ENCODE measurements around the gene DBP.

Gene DBP

GRCh38 chr19:48607359-48607755 is 29.8 kb downstream of the DBP start:
- in situ Hi-C loops (cut with HindIII; ENCODE audit: low sequenced_read_pairs), result no loop called here
- no peak for TF ChIP-seq CTCF (IDR thresholded peaks at IDR 0.05; ENCODE audit: low read depth, low read length)

GRCh38 chr19:48606463-48607358 is 30.5 kb downstream of the DBP start, which contains the start of gene SPACA4:
TSS of gene SPACA4 (plus strand) at chr19:48606742. CDS start at chr19:48606979, 237 bp downstream.
- TF ChIP-seq CTCF (IDR thresholded peaks at IDR 0.05; ENCODE audit: low read depth, low read length), result no peak
- DNase-seq (ENCODE audit: low read depth, low spot score), result no peak
- no peak within 1 kb of the TSS for H3K4me3 ChIP-seq (ENCODE audit: low read depth, low read length)
- in situ Hi-C loops (cut with HindIII; ENCODE audit: low sequenced_read_pairs), result no loop called here

More at GRCh38 chr19:48607359-48607755, 29.8 kb downstream of the DBP start:
- no peak for DNase-seq (ENCODE audit: low read depth, low spot score)
- no peak overlapping the region for H3K4me3 ChIP-seq (ENCODE audit: low read depth, low read length)

- no peak for DNase-seq (ENCODE audit: low read depth, low spot score)
- in situ Hi-C loops (cut with HindIII; ENCODE audit: low sequenced_read_pairs), result no loop called here
- no peak for TF ChIP-seq CTCF (IDR thresholded peaks at IDR 0.05; ENCODE audit: low read depth, low read length)
- no peak overlapping the region for H3K4me3 ChIP-seq (ENCODE audit: low read depth, low read length)
Observed at GRCh38 chr19:48603850-48604249, 33.3 kb downstream of the DBP start.

GRCh38 chr19:48603449-48603848 is 33.7 kb downstream of the DBP start:
- no peak overlapping the region for H3K4me3 ChIP-seq (ENCODE audit: low read depth, low read length)
- in situ Hi-C loops (cut with HindIII; ENCODE audit: low sequenced_read_pairs), result no loop called here
- TF ChIP-seq CTCF (IDR thresholded peaks at IDR 0.05; ENCODE audit: low read depth, low read length), result no peak
- DNase-seq (ENCODE audit: low read depth, low spot score), result no peak

- DNase-seq (ENCODE audit: low read depth, low spot score), result no peak
- in situ Hi-C loops (cut with HindIII; ENCODE audit: low sequenced_read_pairs), result no loop called here
- no peak overlapping the region for H3K4me3 ChIP-seq (ENCODE audit: low read depth, low read length)
- TF ChIP-seq CTCF (IDR thresholded peaks at IDR 0.05; ENCODE audit: low read depth, low read length), result no peak
Observed at GRCh38 chr19:48603001-48603400, 34.2 kb downstream of the DBP start.

- TF ChIP-seq CTCF (IDR thresholded peaks at IDR 0.05; ENCODE audit: low read depth, low read length), result no peak
- in situ Hi-C loops (cut with HindIII; ENCODE audit: low sequenced_read_pairs), result no loop called here
- no peak overlapping the region for H3K4me3 ChIP-seq (ENCODE audit: low read depth, low read length)
- no peak for DNase-seq (ENCODE audit: low read depth, low spot score)
Observed at GRCh38 chr19:48600679-48601417, 36.3 kb downstream of the DBP start.

Data from astrocyte of the spinal cord (primary cell).